Activated CD4-positive, CD25-positive, alpha-beta regulatory T cell treated with anti-CD3 and anti-CD28 coated beads, Interleukin-2, amount 50 U/mL, for 24 hours (primary cell): ENCODE results near the gene OSBP2.

Experiments
- ATAC-seq, 2 donors: fragments of 150-1000 bp; cut with Tn5 transposase; one replicate each; pipeline ENCODE4 v1.10.0; 2021; ENCODE audit warnings: mild to moderate bottlenecking in 1 of 2, moderate library complexity in 1 of 2

OSBP2 gene

DNA sequence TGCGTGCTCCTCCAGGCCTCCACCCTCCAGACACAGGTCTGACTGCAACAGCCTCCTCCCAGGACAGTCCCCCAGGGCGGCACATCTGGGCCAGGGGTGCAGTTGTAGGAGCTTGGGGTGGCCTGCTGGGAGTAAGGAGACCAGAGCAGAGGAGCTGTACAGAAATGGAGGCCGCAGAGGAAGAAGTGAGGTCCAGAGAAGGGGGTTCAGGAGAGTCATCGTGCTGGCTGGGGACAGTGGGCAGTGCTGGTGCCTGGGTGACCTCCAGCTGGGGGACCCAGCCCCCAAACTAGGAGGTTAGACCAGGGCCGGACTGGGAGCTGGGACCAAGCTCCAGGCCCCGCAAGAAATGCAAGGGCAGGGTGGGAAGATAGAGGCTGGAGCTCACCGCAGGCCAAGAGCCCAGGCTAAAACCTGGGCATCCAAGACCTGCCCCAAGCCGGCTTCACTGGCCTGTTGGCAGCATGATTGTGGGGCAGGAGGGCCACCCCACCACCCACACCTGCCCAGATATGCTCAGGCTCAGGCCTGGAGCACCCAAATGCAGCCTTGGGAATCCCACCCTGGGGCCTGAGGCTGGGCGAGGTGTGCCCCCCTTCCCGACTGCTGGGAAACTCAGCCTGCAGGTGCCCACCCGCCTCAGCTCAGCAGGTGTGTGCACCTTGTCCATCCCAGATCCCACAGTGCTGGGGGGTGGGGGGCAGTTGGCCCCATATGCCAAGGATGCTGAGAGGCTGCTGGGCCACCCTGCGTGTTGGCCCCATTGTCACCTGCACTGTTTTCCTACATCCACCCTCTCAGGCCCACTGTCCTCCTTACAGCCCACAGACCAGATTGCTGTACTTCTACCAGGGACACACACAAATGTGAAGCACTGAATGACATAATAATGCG is 177.0 kb downstream of the OSBP2 start:
- no peak for ATAC-seq

- no peak for ATAC-seq
Observed at GRCh38 chr22:30872285-30873041, 177.8 kb downstream of the OSBP2 start.

GRCh38 chr22:30873086-30873650 is 178.5 kb downstream of the OSBP2 start:
- ATAC-seq = no peak

GRCh38 chr22:30873661-30874060 is 179.0 kb downstream of the OSBP2 start:
- ATAC-seq = no peak

GRCh38 chr22:30874431-30875370 is 180.0 kb downstream of the OSBP2 start:
- ATAC-seq = no peak

DNA sequence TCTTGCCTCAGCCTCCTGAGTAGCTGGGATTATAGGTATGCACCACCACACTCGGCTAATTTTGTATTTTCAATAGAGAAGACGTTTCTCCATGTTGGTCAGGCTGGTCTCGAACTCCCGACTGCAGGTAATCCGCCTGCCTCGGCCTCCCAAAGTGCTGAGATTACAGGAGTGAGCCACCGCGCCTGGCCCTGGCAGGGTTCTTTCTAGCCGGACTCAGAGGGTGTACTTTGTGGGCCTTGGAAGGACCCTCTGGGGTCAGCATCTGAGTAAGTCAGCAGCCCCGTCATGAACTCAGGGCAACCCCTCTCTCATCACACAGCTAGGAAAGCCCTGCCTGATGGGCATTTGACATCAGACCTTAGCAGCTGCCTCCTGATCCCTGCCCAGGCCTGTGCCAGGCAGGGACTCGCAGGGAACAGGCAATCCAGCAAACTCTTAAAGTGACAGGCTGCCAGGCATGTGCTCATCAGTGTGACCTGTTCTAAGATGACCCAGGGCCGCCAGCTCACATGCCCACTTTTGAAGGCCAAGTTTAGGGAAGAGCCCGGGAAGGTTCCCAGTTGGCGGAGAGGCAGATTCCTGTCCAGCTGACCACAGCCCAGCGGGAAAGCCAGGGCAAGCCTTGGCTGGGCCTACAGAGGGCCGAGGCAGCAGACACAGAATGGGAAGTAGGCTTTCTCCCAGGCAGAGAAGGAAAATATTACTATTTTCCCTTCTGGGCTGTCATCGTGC is 181.0 kb downstream of the OSBP2 start:
- no peak for ATAC-seq

DNA sequence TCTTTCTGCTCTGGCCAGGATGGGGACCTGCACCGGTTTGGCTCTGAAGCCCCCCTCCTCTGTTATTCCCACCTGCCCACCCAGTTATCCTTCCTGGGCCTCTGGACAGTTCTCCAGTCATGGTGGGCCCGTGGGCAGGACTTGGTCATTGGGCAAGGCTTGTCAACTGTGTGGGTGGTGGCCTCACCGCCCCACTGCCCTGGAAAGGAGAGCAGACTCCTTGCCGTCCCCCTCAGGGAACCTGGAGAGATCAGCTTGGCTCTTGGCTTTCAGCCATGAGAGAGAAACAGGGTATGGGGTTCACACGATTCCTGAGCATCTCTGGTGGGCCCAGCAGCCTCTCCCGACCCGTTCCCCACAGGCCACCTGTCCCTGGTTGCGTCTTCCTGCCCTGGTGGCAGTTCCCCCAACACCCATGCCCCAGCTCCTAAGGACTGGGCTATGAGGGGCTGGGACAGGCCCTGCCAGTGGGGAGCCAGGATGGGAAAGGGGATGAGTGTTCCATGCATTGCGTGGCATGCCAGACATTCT is 181.6 kb downstream of the OSBP2 start:
- ATAC-seq = no peak

GRCh38 chr22:30876915-30877553 is 182.4 kb downstream of the OSBP2 start:
- no peak for ATAC-seq

- no peak for ATAC-seq
Observed at GRCh38 chr22:30877662-30878515, 183.2 kb downstream of the OSBP2 start.

- ATAC-seq = no peak
Observed at GRCh38 chr22:30878516-30879414, 184.1 kb downstream of the OSBP2 start.

DNA sequence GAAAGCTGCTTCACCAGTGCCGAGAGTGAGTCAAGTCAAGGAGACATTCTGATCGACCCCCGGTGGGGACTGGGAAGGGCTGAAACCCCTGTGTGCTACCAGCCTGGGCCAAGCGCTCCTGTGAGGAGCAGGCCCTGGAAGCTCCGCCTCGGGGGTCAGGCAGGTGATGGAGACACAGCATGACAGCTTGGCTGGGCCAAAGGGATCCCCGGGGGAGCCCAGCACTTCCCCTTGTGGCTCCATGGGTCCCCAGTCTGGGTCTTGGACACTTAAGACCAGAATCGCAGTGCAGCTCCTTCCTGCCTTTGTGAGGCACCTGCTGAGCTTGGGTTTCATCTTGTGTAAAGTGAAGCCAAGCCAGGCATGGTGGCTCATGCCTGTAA is 184.7 kb downstream of the OSBP2 start:
- no peak for ATAC-seq

DNA sequence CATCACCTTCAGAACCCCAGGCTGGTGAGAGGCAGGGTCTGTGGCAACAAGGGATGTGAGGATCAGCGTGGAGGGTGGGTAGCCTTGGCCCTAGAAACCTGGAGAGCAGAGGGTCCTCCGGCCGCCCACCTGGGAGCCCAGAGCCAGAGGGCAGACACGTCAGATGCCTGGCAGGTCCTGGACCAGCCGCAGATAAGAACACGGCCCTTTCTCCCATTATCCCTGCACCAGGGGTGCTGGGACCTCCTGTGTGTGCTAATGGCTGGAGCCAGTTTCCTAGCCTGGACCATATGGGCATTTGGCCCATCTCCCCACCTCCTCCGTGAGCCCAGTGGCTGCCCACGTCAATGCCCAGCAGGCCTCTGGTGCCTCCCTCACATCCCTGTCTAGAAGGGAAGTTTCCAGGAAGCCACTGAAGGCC is 185.5 kb downstream of the OSBP2 start:
- no peak for ATAC-seq

GRCh38 chr22:30880847-30881246 is 186.2 kb downstream of the OSBP2 start:
- no peak for ATAC-seq

- ATAC-seq = no peak
Observed at GRCh38 chr22:30881361-30882183, 186.9 kb downstream of the OSBP2 start.

DNA sequence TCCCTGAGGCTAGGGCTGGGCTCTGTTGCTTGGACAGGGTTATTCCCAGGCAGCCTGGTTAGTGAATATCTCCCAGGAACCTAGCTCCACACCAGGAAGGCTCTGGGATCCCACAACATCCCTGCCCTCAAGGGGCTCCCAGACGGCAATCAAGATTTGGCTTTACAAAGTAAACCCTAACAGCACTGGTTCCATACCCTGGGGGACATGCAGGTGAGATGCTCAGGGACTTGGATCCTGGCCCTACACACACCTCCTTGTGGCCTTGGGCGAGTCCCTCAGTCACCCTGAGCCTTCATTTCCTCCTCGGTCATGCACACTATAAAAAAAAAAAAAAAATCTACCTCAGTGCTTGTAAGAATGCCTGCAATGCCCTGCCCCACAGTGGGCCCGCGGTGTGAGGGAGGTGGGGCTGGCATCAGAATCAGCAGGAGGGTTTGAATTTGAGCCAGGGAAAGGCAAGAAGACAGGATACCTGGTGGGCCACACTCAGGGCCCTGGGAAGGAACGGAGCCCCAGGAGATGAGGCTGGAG is 187.6 kb downstream of the OSBP2 start:
- ATAC-seq = no peak

DNA sequence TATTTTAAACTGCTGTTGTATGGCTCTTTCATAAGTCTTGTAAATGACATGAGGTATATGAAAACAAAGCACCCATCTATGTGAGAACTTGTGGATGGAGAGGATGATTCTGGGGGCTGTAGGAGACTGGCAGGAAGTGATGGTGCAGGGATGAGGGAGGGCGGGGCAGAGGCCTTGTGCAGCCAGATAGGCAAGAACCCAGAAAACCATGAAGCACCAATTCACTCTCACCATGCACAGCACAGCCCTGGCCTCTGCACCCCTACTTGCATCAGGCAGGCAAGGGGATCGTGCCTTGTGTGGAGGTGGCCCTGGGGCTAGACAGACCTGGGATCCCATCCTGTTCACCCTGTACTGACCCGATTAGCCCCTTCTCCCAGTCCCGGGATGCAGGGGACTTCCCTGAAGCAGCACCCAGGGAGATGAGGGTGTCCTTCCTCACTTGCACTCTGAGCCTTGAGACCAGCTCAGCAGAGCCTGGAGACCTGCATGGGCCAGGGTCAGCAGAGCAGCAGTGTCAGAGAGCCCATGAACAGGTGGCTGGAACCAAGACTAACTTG is 188.4 kb downstream of the OSBP2 start:
- ATAC-seq = no peak

- ATAC-seq = no peak
Observed at GRCh38 chr22:30883586-30884145, 189.0 kb downstream of the OSBP2 start.
